Karpas-422 (cell line): ENCODE data around the gene CACNA2D3. TPM values are rescaled to one million over a fixed set of nuclear protein-coding genes. Genes with fewer than 3 reads are reported as not detected.

Experiments used
- DNase-seq: peaks from one replicate; pipeline ENCODE4 v3.0.0-alpha.2; 2015
- H2AFZ ChIP-seq: fragments of 200-600 bp; sonication (generic); 2 replicates; pipeline ENCODE4 v1.6.1; 2014; ENCODE audit warnings: antibody characterized with exemption, low read length, mixed read lengths
- H3K27ac ChIP-seq: fragments of 200-600 bp; sonication (generic); 2 replicates; pipeline ENCODE4 v1.5.1; 2014; ENCODE audit warnings: mild to moderate bottlenecking, low read length, moderate library complexity
- H3K27me3 ChIP-seq: fragments of 200-600 bp; sonication (generic); 2 replicates; pipeline ENCODE4 v1.6.1; 2014; ENCODE audit warnings: low read length, mixed read lengths
- H3K36me3 ChIP-seq: fragments of 200-600 bp; sonication (generic); 2 replicates; pipeline ENCODE4 v1.6.1; 2014; ENCODE audit warnings: low read length, mixed read lengths; ENCODE audit not compliant: insufficient read depth
- H3K4me1 ChIP-seq: fragments of 200-600 bp; sonication (generic); 2 replicates; pipeline ENCODE4 v1.6.1; 2014; ENCODE audit warnings: mild to moderate bottlenecking, low read length, mixed read lengths
- H3K4me2 ChIP-seq: fragments of 200-600 bp; sonication (generic); 2 replicates; pipeline ENCODE4 v1.6.1; 2014; ENCODE audit warnings: low read length, low read depth, mild to moderate bottlenecking; ENCODE audit not compliant: poor library complexity, severe bottlenecking
- H3K4me3 ChIP-seq: fragments of 200-600 bp; sonication (generic); 2 replicates; pipeline ENCODE4 v1.5.1; 2014; ENCODE audit warnings: mild to moderate bottlenecking, antibody characterized with exemption, low read length, mixed read lengths
- H3K79me2 ChIP-seq: fragments of 200-600 bp; sonication (generic); 2 replicates; pipeline ENCODE4 v1.6.1; 2014; ENCODE audit warnings: mild to moderate bottlenecking, low read length, mixed read lengths
- H3K9ac ChIP-seq: fragments of 200-600 bp; sonication (generic); 2 replicates; pipeline ENCODE4 v1.6.0; 2014; ENCODE audit warnings: low read length
- H3K9me2 ChIP-seq: fragments of 200-600 bp; sonication (generic), shearing (Covaris generic); replicated peaks from 2 replicates; pipeline ENCODE4 v1.6.0; 2014; ENCODE audit warnings: mild to moderate bottlenecking, low read length, moderate library complexity; ENCODE audit not compliant: insufficient read depth
- H3K9me3 ChIP-seq: fragments of 300-700, 200-600 bp; sonication (generic); 2 replicates; pipeline ENCODE4 v1.6.1; 2014; ENCODE audit warnings: low read length, mixed read lengths
- H4K20me1 ChIP-seq: fragments of 200-600 bp; sonication (generic); 2 replicates; pipeline ENCODE4 v1.6.1; 2014; ENCODE audit warnings: mild to moderate bottlenecking, antibody characterized with exemption, low read length, low read depth; ENCODE audit not compliant: insufficient read depth
- total RNA-seq: library from RNA; depleted of rRNA; stranded (reverse); fragments of >200 nt; shearing (Covaris generic); gene quantifications from 2 replicates; pipeline ENCODE4 v1.2.3, GENCODE V29; 2014; ENCODE audit warnings: low replicate concordance

CACNA2D3 gene
- total RNA-seq, 1 experiment from 2014 or later = not detected

DNA sequence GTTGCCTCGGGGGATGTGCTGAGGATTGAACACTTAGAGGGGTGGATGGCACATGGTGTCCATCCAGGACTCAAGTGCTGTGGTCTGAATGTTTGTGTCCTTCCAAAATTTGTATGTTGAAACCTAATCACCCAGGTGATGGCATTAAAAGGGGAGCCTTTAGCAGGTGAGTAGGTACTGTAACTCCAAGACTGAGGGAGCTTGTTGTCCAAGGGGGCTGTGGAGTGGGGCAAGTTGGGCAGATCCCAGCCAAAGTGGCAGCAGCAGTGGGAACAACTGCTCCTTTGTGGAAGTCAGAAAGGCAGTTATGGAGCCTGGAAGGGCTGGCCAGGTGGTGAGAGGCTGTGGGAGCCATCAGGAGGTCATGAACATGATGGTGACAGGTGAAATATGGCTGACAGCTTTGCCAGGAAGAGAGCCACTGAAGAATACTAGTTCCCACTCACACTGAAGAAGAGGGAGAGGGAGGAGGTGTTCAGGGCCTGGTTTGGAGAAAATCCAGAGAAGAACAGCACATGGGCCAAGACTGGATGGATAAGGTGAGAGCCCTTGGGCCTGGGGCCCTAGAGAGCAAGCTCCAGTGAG is 385.6 kb downstream of the CACNA2D3 start:
- no peak overlapping the region for H3K27ac ChIP-seq
- no peak for DNase-seq
- H3K4me3 ChIP-seq = no peak overlapping the region
- no peak overlapping the region for H3K9ac ChIP-seq
- no peaks in the 10 kb centered on the region for H3K9me2 ChIP-seq
- H3K79me2 ChIP-seq = no peaks in the 10 kb centered on the region
- H3K9me3 ChIP-seq = no peaks in the 10 kb centered on the region
- no peaks in the 10 kb centered on the region for H3K4me1 ChIP-seq
- H3K4me2 ChIP-seq = no peak overlapping the region
- no peaks in the 10 kb centered on the region for H3K27me3 ChIP-seq
- H4K20me1 ChIP-seq = no peaks in the 10 kb centered on the region
- no peak overlapping the region for H2AFZ ChIP-seq
- no peaks in the 10 kb centered on the region for H3K36me3 ChIP-seq

DNA sequence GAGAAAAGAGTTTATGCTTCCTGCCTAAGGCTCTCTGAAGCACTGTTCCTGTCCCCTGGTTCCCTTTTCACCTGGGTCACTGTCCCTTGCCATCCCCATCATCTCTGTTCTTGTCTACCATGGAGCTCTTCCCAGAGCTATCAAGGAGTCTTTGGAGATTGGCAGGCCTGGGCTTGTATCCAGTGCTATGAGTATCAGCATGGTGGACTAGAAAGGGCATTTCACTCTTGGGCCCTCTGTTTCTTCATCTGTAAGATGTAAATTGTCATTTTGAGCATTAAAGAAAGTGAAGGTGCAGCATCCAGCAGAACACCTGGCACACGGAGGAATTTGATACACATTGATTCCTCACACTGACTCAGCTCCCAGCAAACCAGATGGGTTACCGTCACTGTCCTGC is 388.2 kb downstream of the CACNA2D3 start:
- Histone ChIP-seq H3K27ac (no peak overlapping the region), H3K9me2 (no peaks in the 10 kb centered on the region), H2AFZ (no peak overlapping the region), H4K20me1 (no peaks in the 10 kb centered on the region), H3K9me3 (no peaks in the 10 kb centered on the region), H3K4me3 (no peak overlapping the region), H3K9ac (no peak overlapping the region), H3K36me3 (no peaks in the 10 kb centered on the region), H3K27me3 (no peaks in the 10 kb centered on the region), H3K4me1 (no peaks in the 10 kb centered on the region), H3K79me2 (no peaks in the 10 kb centered on the region), H3K4me2 (no peak overlapping the region)
- DNase-seq = no peak

DNA sequence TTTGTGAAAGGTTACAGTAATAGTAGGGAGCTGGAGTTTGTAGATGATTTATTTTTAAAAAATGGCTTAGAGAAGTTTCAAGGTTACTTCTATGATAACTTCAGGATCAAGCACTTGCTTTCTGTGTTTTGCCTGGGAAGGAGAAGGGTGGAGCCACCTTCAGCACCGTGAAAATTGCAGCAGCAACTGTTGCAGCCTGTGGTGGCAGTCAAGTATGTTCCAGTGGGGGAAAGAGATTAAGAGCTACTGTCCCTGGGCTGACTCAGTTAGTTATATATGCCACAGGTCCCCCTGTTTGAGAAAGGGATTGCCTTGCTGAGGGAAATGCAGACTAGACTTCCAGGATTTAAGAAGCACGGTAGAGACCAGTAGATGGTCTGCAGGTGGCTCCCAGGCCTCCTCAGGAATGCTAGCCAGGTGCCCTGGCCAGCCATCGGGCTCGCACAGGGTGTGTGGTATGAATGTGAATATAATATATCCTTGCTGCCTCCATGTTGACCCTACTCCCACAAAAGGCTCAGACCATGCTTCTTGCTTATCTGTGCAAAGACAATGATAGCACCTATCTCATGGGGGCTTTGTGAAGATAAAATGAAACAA is 389.5 kb downstream of the CACNA2D3 start:
- DNase-seq = no peak
- Histone ChIP-seq H4K20me1 (no peaks in the 10 kb centered on the region), H3K79me2 (no peaks in the 10 kb centered on the region), H3K4me3 (no peak overlapping the region), H3K4me1 (no peaks in the 10 kb centered on the region), H3K9me3 (no peaks in the 10 kb centered on the region), H3K27me3 (no peaks in the 10 kb centered on the region), H2AFZ (no peak overlapping the region), H3K9me2 (no peaks in the 10 kb centered on the region), H3K9ac (no peak overlapping the region), H3K36me3 (no peaks in the 10 kb centered on the region), H3K27ac (no peak overlapping the region), H3K4me2 (no peak overlapping the region)

DNA sequence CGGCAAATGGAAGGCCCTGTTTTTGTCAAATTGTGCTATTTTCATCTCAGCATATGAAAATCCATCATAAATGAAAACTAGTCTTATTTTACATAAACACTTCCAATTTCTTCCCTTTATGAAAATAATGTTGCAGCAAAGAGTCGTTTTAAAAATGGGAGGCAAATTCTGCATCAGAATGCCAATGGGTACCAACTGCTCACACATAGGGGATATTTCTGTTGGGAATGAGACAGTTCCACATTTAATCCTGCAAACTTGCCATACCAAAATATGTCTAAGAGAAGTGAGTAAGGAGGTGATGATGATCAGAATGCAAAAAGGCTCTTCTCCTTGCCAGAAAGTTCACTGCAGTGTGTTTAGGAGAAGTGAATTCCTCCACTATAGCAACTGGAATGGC is 391.7 kb downstream of the CACNA2D3 start:
- Histone ChIP-seq H3K9me2 (no peaks in the 10 kb centered on the region), H3K27me3 (no peaks in the 10 kb centered on the region), H3K9ac (no peak overlapping the region), H4K20me1 (no peaks in the 10 kb centered on the region), H3K4me2 (no peak overlapping the region), H3K9me3 (no peaks in the 10 kb centered on the region), H3K4me3 (no peak overlapping the region), H3K4me1 (no peaks in the 10 kb centered on the region), H3K36me3 (no peaks in the 10 kb centered on the region), H3K27ac (no peak overlapping the region), H2AFZ (no peak overlapping the region), H3K79me2 (no peaks in the 10 kb centered on the region)
- no peak for DNase-seq

- H3K4me1 ChIP-seq = no peaks in the 10 kb centered on the region
- no peaks in the 10 kb centered on the region for H3K79me2 ChIP-seq
- no peak overlapping the region for H3K9ac ChIP-seq
- no peak overlapping the region for H3K4me2 ChIP-seq
- H3K36me3 ChIP-seq = no peaks in the 10 kb centered on the region
- H3K9me2 ChIP-seq = no peaks in the 10 kb centered on the region
- DNase-seq = no peak
- H3K27ac ChIP-seq = no peak overlapping the region
- no peak overlapping the region for H3K4me3 ChIP-seq
- no peaks in the 10 kb centered on the region for H3K9me3 ChIP-seq
- no peak overlapping the region for H2AFZ ChIP-seq
- H3K27me3 ChIP-seq = no peaks in the 10 kb centered on the region
- H4K20me1 ChIP-seq = no peaks in the 10 kb centered on the region
Observed at GRCh38 chr3:54514416-54514815, 392.1 kb downstream of the CACNA2D3 start.

DNA sequence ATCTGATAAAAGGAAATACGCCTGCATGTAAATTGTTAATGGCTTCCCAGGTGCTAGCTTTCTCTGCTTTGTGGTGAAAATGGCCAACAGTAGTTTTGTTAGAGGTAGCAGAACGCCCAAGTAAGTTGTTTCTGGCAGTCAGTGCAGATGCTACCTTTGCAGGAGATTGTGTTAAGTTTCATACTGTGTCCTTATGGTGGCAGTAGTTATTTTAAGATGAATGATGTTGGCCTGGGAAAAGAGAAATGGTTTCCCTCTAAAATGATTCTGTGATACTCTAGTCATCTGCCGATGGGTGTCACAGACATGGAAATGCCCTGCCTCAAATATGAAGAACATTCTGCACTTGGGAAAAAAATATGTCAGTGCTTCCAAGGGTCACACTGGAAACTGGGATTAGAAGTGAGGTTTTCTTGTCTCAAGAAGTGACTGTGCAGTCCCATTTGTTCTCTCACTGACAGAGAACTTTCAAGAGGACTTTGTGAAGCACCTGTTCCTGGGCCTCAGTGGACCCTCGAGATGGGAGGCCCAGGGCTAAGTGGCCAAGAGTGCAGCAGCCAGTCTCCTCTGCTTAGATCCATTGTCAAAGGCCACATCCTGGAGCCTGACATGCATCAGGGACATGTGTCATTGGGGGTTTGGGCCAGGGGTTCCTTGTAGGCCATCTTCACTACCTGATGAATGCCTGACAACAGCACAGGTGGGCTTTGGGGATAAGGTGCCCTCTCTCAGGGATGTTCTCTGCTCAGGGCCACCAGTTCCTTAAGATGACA is 393.3 kb downstream of the CACNA2D3 start:
- Histone ChIP-seq H3K36me3 (no peaks in the 10 kb centered on the region), H3K9me3 (no peaks in the 10 kb centered on the region), H3K79me2 (no peaks in the 10 kb centered on the region), H3K9ac (no peak overlapping the region), H3K27me3 (no peaks in the 10 kb centered on the region), H3K4me2 (no peak overlapping the region), H3K9me2 (no peaks in the 10 kb centered on the region), H3K4me3 (no peak overlapping the region), H4K20me1 (no peaks in the 10 kb centered on the region), H2AFZ (no peak overlapping the region), H3K27ac (no peak overlapping the region), H3K4me1 (no peaks in the 10 kb centered on the region)
- DNase-seq = no peak

- Histone ChIP-seq H3K4me1 (no peaks in the 10 kb centered on the region), H3K4me3 (no peak overlapping the region), H3K27ac (no peak overlapping the region), H2AFZ (no peak overlapping the region), H3K79me2 (no peaks in the 10 kb centered on the region), H3K4me2 (no peak overlapping the region), H3K9me3 (no peaks in the 10 kb centered on the region), H3K9me2 (no peaks in the 10 kb centered on the region), H4K20me1 (no peaks in the 10 kb centered on the region), H3K27me3 (no peaks in the 10 kb centered on the region), H3K9ac (no peak overlapping the region), H3K36me3 (no peaks in the 10 kb centered on the region)
- no peak for DNase-seq
Observed at GRCh38 chr3:54517424-54517823, 395.1 kb downstream of the CACNA2D3 start.

GRCh38 chr3:54518011-54518675 is 395.8 kb downstream of the CACNA2D3 start:
- H3K9me3 ChIP-seq = no peaks in the 10 kb centered on the region
- no peaks in the 10 kb centered on the region for H3K9me2 ChIP-seq
- H3K27me3 ChIP-seq = no peaks in the 10 kb centered on the region
- no peak overlapping the region for H2AFZ ChIP-seq
- DNase-seq = no peak
- no peak overlapping the region for H3K4me2 ChIP-seq
- no peaks in the 10 kb centered on the region for H3K36me3 ChIP-seq
- H4K20me1 ChIP-seq = no peaks in the 10 kb centered on the region
- no peak overlapping the region for H3K27ac ChIP-seq
- no peak overlapping the region for H3K4me3 ChIP-seq
- no peak overlapping the region for H3K9ac ChIP-seq
- H3K79me2 ChIP-seq = no peaks in the 10 kb centered on the region
- H3K4me1 ChIP-seq = no peaks in the 10 kb centered on the region
